Measurements from ENCODE around the gene CASP8AP2.
"Not testable (repeated sequence)": the region's sequence is repeated elsewhere in the genome, so short reads cannot be mapped to it uniquely, and the experiment has no call there.

The CASP8AP2 gene

DNA sequence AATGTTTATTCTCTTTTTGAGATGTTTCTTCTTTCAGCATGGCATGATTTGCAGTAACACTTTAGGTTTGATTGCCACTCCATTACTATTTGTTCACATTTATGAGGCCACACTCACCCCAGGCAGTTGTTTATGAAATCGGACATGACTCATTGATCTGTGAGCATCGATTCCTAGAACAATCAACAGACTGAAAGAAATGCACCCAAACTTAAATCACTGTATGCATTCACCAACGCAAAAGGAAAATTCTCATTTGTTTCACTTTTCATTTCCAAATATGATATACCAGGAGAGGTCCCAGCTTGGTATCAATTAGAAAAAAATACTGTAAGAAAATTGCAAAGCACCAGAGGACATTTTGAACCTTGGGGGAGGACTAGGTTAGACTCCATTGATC lies 59.2 kb downstream of the CASP8AP2 start:
- no peak for DNase-seq (ENCODE audit: low read depth)

DNA sequence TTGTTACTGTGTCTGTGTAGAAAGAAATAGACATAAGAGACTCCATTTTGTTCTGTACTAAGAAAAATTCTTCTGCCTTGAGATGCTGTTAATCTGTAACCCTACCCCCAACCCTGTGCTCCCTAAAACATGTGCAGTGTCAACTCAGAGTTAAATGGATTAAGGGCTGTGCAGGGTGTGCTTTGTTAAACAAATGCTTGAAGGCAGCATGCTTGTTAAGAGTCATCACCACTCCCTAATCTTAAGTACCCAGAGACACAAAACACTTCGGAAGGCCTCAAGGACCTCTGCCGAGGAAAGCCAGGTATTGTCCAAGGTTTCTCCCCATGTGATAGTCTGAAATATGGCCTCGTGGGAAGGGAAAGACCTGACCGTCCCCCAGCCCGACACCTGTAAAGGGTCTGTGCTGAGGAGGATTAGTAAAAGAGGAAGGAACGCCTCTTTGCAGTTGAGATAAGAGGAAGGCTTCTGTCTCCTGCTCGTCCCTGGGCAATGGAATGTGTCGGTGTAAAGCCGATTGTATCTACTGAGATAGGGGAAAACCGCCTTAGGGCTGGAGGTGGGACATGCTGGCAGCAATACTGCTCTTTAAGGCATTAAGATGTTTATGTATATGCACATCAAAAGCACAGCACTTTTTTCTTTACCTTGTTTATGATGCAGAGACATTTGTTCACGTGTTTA lies 61.3 kb downstream of the CASP8AP2 start:
- not testable (repeated sequence) for DNase-seq (ENCODE audit: low read depth)

DNA sequence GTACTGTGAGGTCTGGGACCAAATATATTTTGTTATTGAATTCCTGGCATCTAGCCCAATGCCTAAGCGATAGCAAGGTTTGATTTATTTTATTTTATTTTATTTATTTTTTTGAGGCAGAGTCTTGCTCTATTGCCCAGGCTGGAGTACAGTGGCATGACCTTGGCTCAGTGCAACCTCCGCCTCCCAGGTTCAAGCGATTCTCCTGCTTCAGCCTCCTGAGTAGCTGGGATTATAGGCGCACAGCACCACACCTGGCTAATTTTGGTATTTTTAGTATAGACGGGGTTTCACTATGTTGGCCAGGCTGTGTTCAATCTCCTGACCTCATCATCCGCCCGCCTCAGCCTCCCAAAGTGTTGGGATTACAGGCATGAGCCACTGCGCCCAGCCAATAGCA lies 62.9 kb downstream of the CASP8AP2 start:
- DNase-seq (ENCODE audit: low read depth), result not testable (repeated sequence)

DNA sequence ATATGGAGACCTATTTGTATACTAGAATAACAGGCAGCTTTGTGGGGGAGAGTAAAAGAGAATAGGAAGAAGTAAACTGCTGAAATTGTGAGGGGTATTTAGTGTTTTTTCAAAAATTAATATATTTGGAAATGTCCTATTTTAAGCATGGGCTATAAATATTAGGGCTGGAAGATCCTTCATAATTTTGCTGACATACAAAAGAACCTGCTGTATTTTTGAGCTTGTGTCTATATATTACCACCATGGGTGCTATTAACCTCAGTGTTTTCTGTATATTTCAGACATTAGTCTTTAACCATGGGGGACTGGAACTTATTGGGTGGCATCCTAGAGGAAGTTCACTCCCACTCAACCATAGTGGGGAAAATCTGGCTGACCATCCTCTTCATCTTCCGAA lies 64.5 kb downstream of the CASP8AP2 start, which contains the start of gene GJA10:
TSS of gene GJA10 (plus strand) at position 301 of the 400 bp plus-strand sequence. CDS start at position 301, 0 bp downstream.
- no peak for DNase-seq (ENCODE audit: low read depth)

DNA sequence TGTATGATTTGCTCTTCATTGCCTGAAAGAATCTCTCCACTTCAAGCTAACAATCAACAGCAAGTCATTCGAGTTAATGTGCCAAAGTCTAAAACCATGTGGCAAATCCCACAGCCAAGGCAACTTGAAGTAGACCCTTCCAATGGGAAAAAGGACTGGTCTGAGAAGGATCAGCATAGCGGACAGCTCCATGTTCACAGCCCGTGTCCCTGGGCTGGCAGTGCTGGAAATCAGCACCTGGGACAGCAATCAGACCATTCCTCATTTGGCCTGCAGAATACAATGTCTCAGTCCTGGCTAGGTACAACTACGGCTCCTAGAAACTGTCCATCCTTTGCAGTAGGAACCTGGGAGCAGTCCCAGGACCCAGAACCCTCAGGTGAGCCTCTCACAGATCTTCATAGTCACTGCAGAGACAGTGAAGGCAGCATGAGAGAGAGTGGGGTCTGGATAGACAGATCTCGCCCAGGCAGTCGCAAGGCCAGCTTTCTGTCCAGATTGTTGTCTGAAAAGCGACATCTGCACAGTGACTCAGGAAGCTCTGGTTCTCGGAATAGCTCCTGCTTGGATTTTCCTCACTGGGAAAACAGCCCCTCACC lies 65.7 kb downstream of the CASP8AP2 start:
- DNase-seq (ENCODE audit: low read depth), result no peak

DNA sequence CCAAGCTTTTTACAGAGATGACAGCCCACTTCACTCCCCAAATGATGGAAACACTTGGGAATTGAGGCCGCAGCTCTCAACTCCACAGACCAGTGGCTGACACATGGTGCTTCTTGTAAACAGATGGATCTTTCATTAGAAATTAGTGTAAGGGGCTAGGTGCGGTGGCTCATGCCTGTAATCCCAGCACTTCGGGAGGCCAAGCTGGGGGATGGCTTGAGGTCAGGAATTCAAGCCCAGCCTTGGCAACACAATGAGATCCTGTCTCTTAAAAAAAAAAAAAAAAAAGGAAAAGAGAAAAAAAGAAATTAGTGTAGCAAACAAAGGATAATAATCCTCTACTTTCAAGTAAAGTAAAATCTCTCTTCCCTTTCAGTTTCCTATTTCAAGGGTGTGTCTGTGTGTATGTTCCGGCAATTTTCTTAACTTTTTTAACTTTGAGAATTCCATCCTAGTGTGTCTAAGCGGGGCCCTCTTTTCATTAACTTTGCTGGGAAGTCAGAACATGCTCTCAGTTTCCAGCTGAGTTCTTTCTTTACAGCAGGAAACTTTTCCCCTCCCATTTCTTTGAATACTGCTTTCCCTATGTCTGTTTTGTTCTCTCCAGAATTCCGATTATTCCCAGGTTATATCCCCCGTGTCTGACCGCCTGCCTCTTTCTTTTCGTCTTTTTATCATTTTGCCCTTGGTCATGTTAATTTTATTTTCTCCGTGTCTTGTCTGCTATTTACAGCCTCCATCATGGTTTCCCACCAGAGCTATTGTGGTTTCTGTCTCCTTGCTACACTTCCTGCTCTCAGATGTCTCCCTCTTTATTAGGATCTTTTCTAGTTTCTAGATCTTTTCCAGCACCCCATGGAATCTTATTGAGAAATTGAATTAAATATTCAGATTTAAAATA lies 80.6 kb downstream of the CASP8AP2 start:
- not testable (repeated sequence) for DNase-seq (ENCODE audit: low read depth)

DNA sequence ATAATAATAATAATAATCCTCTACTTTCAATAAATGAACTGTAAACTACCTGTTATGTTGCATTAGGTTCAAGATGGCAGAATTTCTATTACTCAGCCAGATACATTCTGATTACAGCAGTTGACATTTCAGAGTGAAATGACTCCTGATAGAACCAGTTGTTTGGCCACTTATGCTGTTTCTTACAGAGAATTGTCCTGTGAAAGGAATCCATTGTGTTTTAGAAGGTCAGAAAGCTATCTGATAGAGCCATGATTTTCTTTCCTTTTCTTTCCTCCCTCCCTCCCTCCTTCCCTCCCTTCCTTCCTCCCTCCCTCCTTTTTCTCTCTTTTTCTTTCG lies 81.2 kb downstream of the CASP8AP2 start:
- DNase-seq (ENCODE audit: low read depth), result no peak

DNA sequence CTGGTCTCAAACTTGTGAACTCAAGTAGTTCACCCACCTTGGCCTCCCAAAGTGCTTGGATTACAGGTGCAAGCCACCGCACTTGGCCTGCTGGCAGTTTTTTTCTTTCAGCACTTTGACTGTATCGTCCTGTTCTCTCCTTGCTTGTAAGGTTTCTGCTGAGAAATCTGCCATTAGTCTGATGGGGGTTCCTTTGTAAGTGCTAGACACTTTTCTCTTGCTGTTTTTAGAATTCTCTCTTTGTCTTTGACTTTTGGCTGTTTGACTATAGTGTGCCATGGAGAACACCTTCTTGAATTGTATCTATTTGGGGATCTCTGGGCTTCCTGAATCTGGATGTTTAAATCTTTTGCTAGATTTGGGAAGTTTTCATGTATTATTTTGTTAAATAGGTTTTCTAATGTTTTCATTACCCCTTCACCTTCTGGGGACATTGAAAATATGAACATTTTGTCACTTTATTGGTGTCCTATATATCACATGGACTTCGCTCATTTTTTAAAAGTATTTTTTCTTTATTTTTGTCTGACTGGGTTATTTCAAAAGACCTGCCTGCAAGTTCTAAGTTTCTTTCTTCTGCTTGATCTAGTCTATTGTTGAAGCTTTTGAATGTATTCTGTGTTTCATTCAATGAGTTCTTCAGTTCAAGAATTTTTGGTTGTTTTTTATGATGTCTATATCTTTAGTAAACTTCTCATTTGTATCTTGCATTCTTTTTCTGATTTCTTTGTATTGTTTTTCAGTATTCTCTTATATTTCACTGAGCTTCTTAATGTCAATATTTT lies 86.6 kb downstream of the CASP8AP2 start:
- DNase-seq (ENCODE audit: low read depth), result no peak

DNA sequence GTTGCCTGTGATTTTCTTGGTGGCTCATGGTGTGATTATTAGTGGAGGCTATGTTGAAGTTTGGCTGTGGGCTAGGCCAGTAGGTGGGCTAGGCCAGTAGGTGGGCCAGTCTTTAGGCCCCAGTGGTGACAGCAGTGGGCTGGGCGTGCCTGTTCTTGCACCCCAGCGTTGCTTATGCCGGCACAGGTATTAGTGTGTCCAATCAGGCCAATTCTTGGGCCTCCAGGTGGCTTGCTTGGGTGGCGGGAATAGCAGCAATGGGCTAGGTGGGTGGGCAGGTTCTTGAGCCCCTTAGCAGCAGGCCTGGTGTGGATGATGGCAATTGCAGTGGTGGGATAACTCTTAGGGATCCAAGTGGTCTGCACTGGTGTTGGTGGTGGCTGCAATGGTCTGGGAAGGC lies 87.5 kb downstream of the CASP8AP2 start:
- DNase-seq (ENCODE audit: low read depth), result no peak

DNA sequence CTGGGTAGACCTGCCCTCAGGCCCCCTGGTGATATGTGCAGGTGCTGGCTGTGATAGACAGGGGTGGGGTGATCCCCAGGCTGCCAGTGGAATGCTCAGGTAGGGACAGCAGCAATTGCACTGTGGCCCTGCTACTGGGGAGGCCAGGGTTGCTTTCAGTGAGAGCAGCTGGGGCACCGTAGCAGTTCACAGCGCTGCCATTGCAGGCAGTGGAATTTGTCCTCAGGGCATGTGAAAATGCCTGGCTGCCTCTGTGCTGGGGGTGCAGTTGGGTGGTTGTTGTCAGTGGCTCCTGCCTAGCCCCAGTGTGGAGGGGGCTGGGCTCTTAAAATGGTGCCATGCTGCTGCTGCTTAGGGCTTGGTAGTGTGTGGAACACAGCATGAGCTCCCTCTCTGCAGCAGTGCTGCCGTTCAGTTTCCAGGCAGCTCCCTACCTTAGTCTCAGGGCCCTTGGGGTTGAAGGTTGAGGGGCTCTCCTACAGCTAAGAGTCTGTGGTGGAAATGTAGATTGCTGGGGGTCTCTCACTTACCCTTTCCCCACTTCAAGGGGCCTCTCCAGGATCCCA lies 88.2 kb downstream of the CASP8AP2 start:
- DNase-seq (ENCODE audit: low read depth), result no peak
